Large intestine (tissue), 3 donors: ENCODE measurements around the gene CCDC6. TPM values are rescaled to one million over a fixed set of nuclear protein-coding genes. Genes with fewer than 3 reads are reported as not detected.

Experiments
- DNase-seq, 2 donors: peaks; one replicate each; pipeline versions ENCODE4 v3.0.0 to v3.0.0-alpha.2; 2013
- H3K27ac ChIP-seq: one replicate; pipeline ENCODE4 v1.5.1; 2013; ENCODE audit warnings: low read length
- H3K27me3 ChIP-seq: 2 replicates; pipeline ENCODE4 v1.6.1; 2013; ENCODE audit warnings: low read length; ENCODE audit not compliant: control insufficient read depth, insufficient read depth
- H3K36me3 ChIP-seq: 2 replicates; pipeline ENCODE4 v1.6.1; 2013; ENCODE audit warnings: low read length; ENCODE audit not compliant: control insufficient read depth, insufficient read depth
- H3K4me1 ChIP-seq: one replicate; pipeline ENCODE4 v1.6.1; 2013; ENCODE audit warnings: low read length; ENCODE audit not compliant: control insufficient read depth, insufficient read depth
- H3K4me3 ChIP-seq: one replicate; pipeline ENCODE4 v1.5.1; 2013; ENCODE audit warnings: low read length
- H3K9me3 ChIP-seq: one replicate; pipeline ENCODE4 v1.6.1; 2013; ENCODE audit warnings: mild to moderate bottlenecking, low read depth, low read length, moderate library complexity; ENCODE audit not compliant: control insufficient read depth
- WGBS: methylation state at CpG from one replicate; pipeline ENCODE4 v1.1.5; 2013; ENCODE audit warnings: low lambda C conversion rate; ENCODE audit not compliant: insufficient coverage; 5-methylcytosine and 5-hydroxymethylcytosine counted together
- polyA plus RNA-seq: library from polyadenylated mRNA; unstranded; fragments of 120-200 nt; gene quantifications from one replicate; pipeline ENCODE4 v1.2.1, GENCODE V29; 2013

The CCDC6 gene
- polyA plus RNA-seq, 1 donor = 41.2 TPM

- peaks cover 7% of the 10 kb centered on the region for H3K9me3 ChIP-seq
- 100% methylated on average over 1 of the region's 8 CpGs for WGBS
- no peaks in the 10 kb centered on the region for H3K27me3 ChIP-seq
- DNase-seq = no peak
- H3K27ac ChIP-seq = no peak overlapping the region
- no peaks in the 10 kb centered on the region for H3K36me3 ChIP-seq
- no peak overlapping the region for H3K4me3 ChIP-seq
- H3K4me1 ChIP-seq = no peaks in the 10 kb centered on the region
These were observed 124.8 kb downstream of the CCDC6 start for GRCh38 chr10:59781511-59781910.

- peaks cover 7% of the 10 kb centered on the region for H3K9me3 ChIP-seq
- H3K36me3 ChIP-seq = no peaks in the 10 kb centered on the region
- H3K27ac ChIP-seq = no peak overlapping the region
- no peak overlapping the region for H3K4me3 ChIP-seq
- WGBS = no CpG with 5 or more reads among the region's 6 CpGs
- no peaks in the 10 kb centered on the region for H3K4me1 ChIP-seq
- DNase-seq = no peak
- H3K27me3 ChIP-seq = no peaks in the 10 kb centered on the region
These were observed 126.4 kb downstream of the CCDC6 start for GRCh38 chr10:59779756-59780533.

- Histone ChIP-seq H3K4me3 (no peak overlapping the region), H3K4me1 (no peaks in the 10 kb centered on the region), H3K27me3 (no peaks in the 10 kb centered on the region), H3K9me3 (peaks cover 9% of the 10 kb centered on the region), H3K36me3 (no peaks in the 10 kb centered on the region), H3K27ac (no peak overlapping the region)
- no CpG with 5 or more reads among the region's 6 CpGs for WGBS
- DNase-seq = no peak
These were observed 131.9 kb downstream of the CCDC6 start for GRCh38 chr10:59774451-59774850.

GRCh38 chr10:59773088-59773487, 133.3 kb downstream of the CCDC6 start:
- Histone ChIP-seq H3K4me1 (no peaks in the 10 kb centered on the region), H3K27ac (no peak overlapping the region), H3K4me3 (no peak overlapping the region), H3K9me3 (peaks cover 9% of the 10 kb centered on the region), H3K27me3 (no peaks in the 10 kb centered on the region), H3K36me3 (no peaks in the 10 kb centered on the region)
- WGBS = no CpG with 5 or more reads among the region's 2 CpGs
- DNase-seq = no peak

- H3K9me3 ChIP-seq = peaks cover 3% of the 10 kb centered on the region
- H3K36me3 ChIP-seq = no peaks in the 10 kb centered on the region
- WGBS = no CpG with 5 or more reads among the region's 7 CpGs
- H3K4me3 ChIP-seq = no peak overlapping the region
- H3K27ac ChIP-seq = no peak overlapping the region
- H3K27me3 ChIP-seq = no peaks in the 10 kb centered on the region
- DNase-seq = no peak
- no peaks in the 10 kb centered on the region for H3K4me1 ChIP-seq
These were observed 135.1 kb downstream of the CCDC6 start for GRCh38 chr10:59771162-59771807.

GRCh38 chr10:59770689-59771088, 135.7 kb downstream of the CCDC6 start:
- no peak overlapping the region for H3K27ac ChIP-seq
- no peaks in the 10 kb centered on the region for H3K36me3 ChIP-seq
- H3K4me3 ChIP-seq = no peak overlapping the region
- H3K9me3 ChIP-seq = peaks cover 3% of the 10 kb centered on the region
- WGBS = no CpG with 5 or more reads among the region's 11 CpGs
- DNase-seq = no peak
- no peaks in the 10 kb centered on the region for H3K27me3 ChIP-seq
- H3K4me1 ChIP-seq = no peaks in the 10 kb centered on the region

- H3K36me3 ChIP-seq = no peaks in the 10 kb centered on the region
- 40% methylated on average over 1 of the region's 2 CpGs for WGBS
- no peaks in the 10 kb centered on the region for H3K4me1 ChIP-seq
- H3K9me3 ChIP-seq = no peaks in the 10 kb centered on the region
- DNase-seq = no peak
- no peak overlapping the region for H3K4me3 ChIP-seq
- H3K27ac ChIP-seq = no peak overlapping the region
- H3K27me3 ChIP-seq = no peaks in the 10 kb centered on the region
These were observed 143.9 kb downstream of the CCDC6 start for GRCh38 chr10:59762505-59762904.

GRCh38 chr10:59757966-59758365, 148.4 kb downstream of the CCDC6 start:
- Histone ChIP-seq H3K9me3 (no peaks in the 10 kb centered on the region), H3K36me3 (no peaks in the 10 kb centered on the region), H3K27me3 (no peaks in the 10 kb centered on the region), H3K4me1 (no peaks in the 10 kb centered on the region), H3K27ac (no peak overlapping the region), H3K4me3 (no peak overlapping the region)
- WGBS = 100% methylated on average over 1 of the region's 3 CpGs
- no peak for DNase-seq

GRCh38 chr10:59754951-59755350, 151.4 kb downstream of the CCDC6 start:
- H3K4me3 ChIP-seq = no peak overlapping the region
- no peaks in the 10 kb centered on the region for H3K36me3 ChIP-seq
- H3K4me1 ChIP-seq = no peaks in the 10 kb centered on the region
- 100% methylated on average over 1 of the region's 4 CpGs for WGBS
- H3K27ac ChIP-seq = no peak overlapping the region
- H3K9me3 ChIP-seq = no peaks in the 10 kb centered on the region
- no peaks in the 10 kb centered on the region for H3K27me3 ChIP-seq
- DNase-seq = no peak

GRCh38 chr10:59753267-59753666, 153.1 kb downstream of the CCDC6 start, which contains the start of gene MRLN:
Gene MRLN, minus strand, starts transcription at chr10:59753455.
- Histone ChIP-seq H3K9me3 (no peaks in the 10 kb centered on the region), H3K27ac (no peak within 1 kb of the TSS)
- no CpG with 5 or more reads among the region's 3 CpGs for WGBS

More at GRCh38 chr10:59753267-59753666, 153.1 kb downstream of the CCDC6 start, which contains the start of gene MRLN:
- Histone ChIP-seq H3K27me3 (no peaks in the 10 kb centered on the region), H3K36me3 (no peaks in the 10 kb centered on the region), H3K4me1 (peaks cover 2% of the 10 kb centered on the region), H3K4me3 (no peak within 1 kb of the TSS)
- no peak for DNase-seq
